ENCODE measurements around the gene CAMK2D. TPM values are rescaled to one million over a fixed set of nuclear protein-coding genes. Genes with fewer than 3 reads are reported as not detected.

Gene CAMK2D
- 14.3 and 15.4 TPM in 2 replicates for total RNA-seq (2014; rRNA removed)
- Bru-seq, nascent RNA: percentile 80 among the genes with signal in this experiment
- BruChase-seq, experiment 1, labeled RNA remaining after a 6-hour chase: percentile 64 among the genes with signal in this experiment
- percentile 76 among the genes with signal in this experiment for BruChase-seq, experiment 2, labeled RNA remaining after a 2-hour chase
- long read RNA-seq, full-length matches to known transcripts: 93 of 132 reads
- long read RNA-seq, partial matches to known transcripts: 10 of 132 reads
- long read RNA-seq, other reads (novel, unspliced or antisense): 29 of 132 reads

DNA sequence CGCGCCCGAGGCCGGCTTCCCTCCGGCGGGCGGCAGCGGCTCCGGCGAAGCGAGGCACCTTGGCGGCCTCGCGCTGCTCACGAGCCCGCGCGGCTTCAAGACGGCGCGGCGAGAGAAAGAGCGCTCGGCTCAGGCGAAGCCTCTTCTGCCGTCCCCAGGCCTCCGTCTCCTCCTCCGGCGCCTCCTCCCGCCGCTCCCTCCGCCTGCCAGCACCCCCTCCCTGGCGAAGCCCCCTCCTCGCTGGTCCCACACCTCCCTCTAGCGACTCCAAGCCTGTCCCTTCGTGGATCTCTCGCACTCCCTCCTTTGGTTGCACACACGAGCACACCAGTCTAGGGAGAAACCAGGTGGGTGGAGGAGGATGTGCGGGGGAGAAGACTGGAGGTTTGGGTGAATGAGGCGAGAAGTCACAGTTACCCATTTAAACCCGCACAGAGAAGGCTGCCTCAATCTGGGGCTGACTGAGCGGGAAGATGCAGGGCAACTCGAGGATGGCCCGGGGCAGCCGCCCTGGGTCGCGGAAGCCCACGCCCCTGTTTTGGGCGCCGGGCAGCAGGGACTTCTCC, at the start of gene CAMK2D:
CAMK2D (minus strand) TSS at position 119 of the 566 bp plus-strand sequence. CDS start 670 bp downstream, outside the sequence.
- CTCF ChIA-PET: no interaction called here
- H3K27me3 ChIP-seq (ENCODE audit: low read length): no peaks in the 10 kb centered on the region
- ATAC-seq (peak; percentile 67), DNase-seq (peak; percentile 75)
- no TSS peak for BruUV-seq (replicated peaks)
- peak within 1 kb of the TSS; percentile 99 for H3K4me2 ChIP-seq (ENCODE audit: low read length)
- H3K79me2 ChIP-seq (ENCODE audit: low read length): peaks cover 30% of the 10 kb centered on the region
- H3K9ac ChIP-seq (ENCODE audit: low read length): peak within 1 kb of the TSS; percentile 95
- peak within 1 kb of the TSS; percentile 91 for H3K4me3 ChIP-seq (ENCODE audit: low read length)
- peaks cover 16% of the 10 kb centered on the region for H3K4me1 ChIP-seq (ENCODE audit: insufficient read depth, low read length)
- H2AFZ ChIP-seq (ENCODE audit: low read length): peak within 1 kb of the TSS; percentile 77
- no peaks in the 10 kb centered on the region for H3F3A ChIP-seq (ENCODE audit: low read length, unreplicated experiment)
- H3K27ac ChIP-seq (ENCODE audit: low read length): peak within 1 kb of the TSS; percentile 98
- POLR2A ChIA-PET (ENCODE audit: unreplicated experiment): interaction anchor here (0.5 to 0.6 kb wide), 2 partner anchors 26 to 261 kb away, joined by 3 read pairs; no protein-coding TSS in a partner anchor
- H3K9me2 ChIP-seq (replicated peaks; ENCODE audit: low read length): no peaks in the 10 kb centered on the region
- no peaks in the 10 kb centered on the region for H3K9me3 ChIP-seq (ENCODE audit: low read length)
- no peaks in the 10 kb centered on the region for H3K36me3 ChIP-seq (ENCODE audit: low read depth, low read length)
- no peaks in the 10 kb centered on the region for H4K20me1 ChIP-seq (ENCODE audit: low read length)
- intact Hi-C loops (cut with micrococcal nuclease): loop anchor here (1.0 to 5.0 kb wide), 9 partner anchors 115 to 621 kb away; no protein-coding TSS in a partner anchor
- TF ChIP-seq EZH2phosphoT487 (IDR thresholded peaks at IDR 0.05; ENCODE audit: borderline replicate concordance, low read length) (no peak), CTCF (conservative IDR thresholded peaks at IDR 0.05; ENCODE audit: low read depth, low read length) (peak; percentile 55), EZH2 (IDR thresholded peaks at IDR 0.05; ENCODE audit: low read length, unreplicated experiment) (no peak)

DNA sequence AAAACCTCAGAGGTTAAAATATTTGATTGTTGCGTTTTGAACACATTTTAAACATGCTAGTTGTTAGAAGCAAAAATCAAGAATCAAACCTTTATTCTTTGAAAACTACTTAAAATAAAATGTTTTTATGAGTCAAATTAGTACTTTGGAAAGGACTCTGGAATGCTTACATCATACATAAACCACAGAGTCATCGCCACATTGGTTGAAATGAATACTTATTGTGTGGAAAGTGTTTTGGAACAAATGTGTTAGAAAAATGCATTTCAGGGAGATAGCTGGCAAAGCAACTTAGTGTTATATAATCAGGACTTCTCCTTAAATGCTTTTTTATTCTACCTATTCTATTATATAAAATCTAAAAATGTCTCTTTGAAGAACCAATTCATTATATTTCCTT, 49.4 kb upstream of the CAMK2D start:
- no peaks in the 10 kb centered on the region for H4K20me1 ChIP-seq (ENCODE audit: low read length)
- ChIA-PET CTCF (no interaction called here), POLR2A (ENCODE audit: unreplicated experiment) (no interaction called here)
- BruUV-seq (replicated peaks): no TSS peak
- H3K9ac ChIP-seq (ENCODE audit: low read length): no peak overlapping the region
- no peaks in the 10 kb centered on the region for H3K79me2 ChIP-seq (ENCODE audit: low read length)
- no peak overlapping the region for H3K27ac ChIP-seq (ENCODE audit: low read length)
- intact Hi-C loops (cut with micrococcal nuclease): no loop called here
- H3K4me3 ChIP-seq (ENCODE audit: low read length): no peak overlapping the region
- ATAC-seq (no peak), DNase-seq (no peak)
- H3K27me3 ChIP-seq (ENCODE audit: low read length): no peaks in the 10 kb centered on the region
- H3K36me3 ChIP-seq (ENCODE audit: low read depth, low read length): no peaks in the 10 kb centered on the region
- no peaks in the 10 kb centered on the region for H3K9me2 ChIP-seq (replicated peaks; ENCODE audit: low read length)
- H2AFZ ChIP-seq (ENCODE audit: low read length): no peak overlapping the region
- no peaks in the 10 kb centered on the region for H3K4me1 ChIP-seq (ENCODE audit: insufficient read depth, low read length)
- no peak overlapping the region for H3K4me2 ChIP-seq (ENCODE audit: low read length)
- TF ChIP-seq CTCF (conservative IDR thresholded peaks at IDR 0.05; ENCODE audit: low read depth, low read length) (no peak), EZH2phosphoT487 (IDR thresholded peaks at IDR 0.05; ENCODE audit: borderline replicate concordance, low read length) (no peak), EZH2 (IDR thresholded peaks at IDR 0.05; ENCODE audit: low read length, unreplicated experiment) (no peak)
- no peaks in the 10 kb centered on the region for H3K9me3 ChIP-seq (ENCODE audit: low read length)
- no peaks in the 10 kb centered on the region for H3F3A ChIP-seq (ENCODE audit: low read length, unreplicated experiment)

GRCh38 chr4:113809311-113809710, 47.8 kb upstream of the CAMK2D start:
- no peaks in the 10 kb centered on the region for H3K4me1 ChIP-seq (ENCODE audit: insufficient read depth, low read length)
- no peaks in the 10 kb centered on the region for H3K9me2 ChIP-seq (replicated peaks; ENCODE audit: low read length)
- H3K9me3 ChIP-seq (ENCODE audit: low read length): no peaks in the 10 kb centered on the region
- BruUV-seq (replicated peaks): no TSS peak
- H3K4me3 ChIP-seq (ENCODE audit: low read length): no peak overlapping the region
- no peaks in the 10 kb centered on the region for H3K27me3 ChIP-seq (ENCODE audit: low read length)
- no peaks in the 10 kb centered on the region for H3K36me3 ChIP-seq (ENCODE audit: low read depth, low read length)
- intact Hi-C loops (cut with micrococcal nuclease): no loop called here
- ChIA-PET CTCF (interaction anchor here (0.5 kb wide), 1 partner anchor 269 kb away, joined by 5 read pairs; no protein-coding TSS in a partner anchor), POLR2A (ENCODE audit: unreplicated experiment) (no interaction called here)
- no peaks in the 10 kb centered on the region for H3K79me2 ChIP-seq (ENCODE audit: low read length)
- H3K4me2 ChIP-seq (ENCODE audit: low read length): no peak overlapping the region
- no peaks in the 10 kb centered on the region for H3F3A ChIP-seq (ENCODE audit: low read length, unreplicated experiment)
- H2AFZ ChIP-seq (ENCODE audit: low read length): no peak overlapping the region
- TF ChIP-seq CTCF (conservative IDR thresholded peaks at IDR 0.05; ENCODE audit: low read depth, low read length) (no peak), EZH2 (IDR thresholded peaks at IDR 0.05; ENCODE audit: low read length, unreplicated experiment) (no peak), EZH2phosphoT487 (IDR thresholded peaks at IDR 0.05; ENCODE audit: borderline replicate concordance, low read length) (no peak)
- no peak overlapping the region for H3K9ac ChIP-seq (ENCODE audit: low read length)
- ATAC-seq (no peak), DNase-seq (no peak)
- H3K27ac ChIP-seq (ENCODE audit: low read length): no peak overlapping the region
- no peaks in the 10 kb centered on the region for H4K20me1 ChIP-seq (ENCODE audit: low read length)
